Heart left ventricle (tissue), 13 donors: ENCODE results near the gene MORC3.

Source experiments
- CTCF ChIP-seq, 12 donors: fragments of 200-600 bp; sonication (generic) in 4 of 12; IDR thresholded peaks; one replicate each; pipeline versions ENCODE4 v1.5.0 to v1.8.0; 2018 to 2022; ENCODE audit warnings: antibody characterized with exemption in 12 of 12, mild to moderate bottlenecking in 5 of 12
- POLR2A ChIP-seq, 2 donors: fragments of 450-650 bp; IDR thresholded peaks; one replicate each; pipeline ENCODE4 v1.6.1; 2017; ENCODE audit warnings: antibody characterized with exemption in 2 of 2, mild to moderate bottlenecking in 2 of 2, moderate library complexity in 2 of 2
- donor health status: ischemic (EF 13 %, LVEDD 7.1; RV severe dilation, severe dysfunction).
- donor health status: DM: no; HTN: yes; CAD: no.
- donor health status: DM: no; HTN: no; CAD: no.
- donor health status: ischemic (EF 25% LVEDD 6.9; RV normal size, moderate dysfunction).
- donor health status: ischemic (EF 25% LVEDD 5.7; RV mildly dilated, moderate dysfunction).
- donor health status: ischemic (EF 35%, LVEDD 5.7; RV mildly dilated, moderate dysfunction).
- donor health status: nonischemic (EF 11% LVEDD 7.7; RV severe dilation, severe dysfunction).
- donor health status: DM: yes; HTN: yes; CAD: no.
- donor health status: PGD.
- donor health status: ischemic (EF 29% LVEDD 5.4; RV normal size, mild dysfunction).
- donor health status: nonischemic (EF 23%, LVEDD 6.1; RV moderate dilation, normal function).

GRCh38 chr21:36355868-36356267 lies 35.9 kb downstream of the MORC3 start:
- no peak for TF ChIP-seq CTCF (IDR thresholded peaks at IDR 0.05)
- TF ChIP-seq POLR2A (IDR thresholded peaks at IDR 0.05): no peak
